Skin of body (tissue), 2 donors: Measurements from ENCODE around the gene PTGES3L. TPM values are rescaled to one million over a fixed set of nuclear protein-coding genes. Genes with fewer than 3 reads are reported as not detected.
"Not testable (repeated sequence)": the region's sequence is repeated elsewhere in the genome, so short reads cannot be mapped to it uniquely, and the experiment has no call there.

Experiments
- DNase-seq: peaks from one replicate; lab custom pipeline; 2025; lab: John Stamatoyannopoulos, UW
- total RNA-seq: library from RNA; depleted of rRNA; stranded (reverse); fragments of >200 nt; gene quantifications from one replicate; pipeline ENCODE4 v1.2.3, GENCODE V29; 2014

Gene PTGES3L
- total RNA-seq, 1 donor from 2014 or later = 4.8 TPM

DNA sequence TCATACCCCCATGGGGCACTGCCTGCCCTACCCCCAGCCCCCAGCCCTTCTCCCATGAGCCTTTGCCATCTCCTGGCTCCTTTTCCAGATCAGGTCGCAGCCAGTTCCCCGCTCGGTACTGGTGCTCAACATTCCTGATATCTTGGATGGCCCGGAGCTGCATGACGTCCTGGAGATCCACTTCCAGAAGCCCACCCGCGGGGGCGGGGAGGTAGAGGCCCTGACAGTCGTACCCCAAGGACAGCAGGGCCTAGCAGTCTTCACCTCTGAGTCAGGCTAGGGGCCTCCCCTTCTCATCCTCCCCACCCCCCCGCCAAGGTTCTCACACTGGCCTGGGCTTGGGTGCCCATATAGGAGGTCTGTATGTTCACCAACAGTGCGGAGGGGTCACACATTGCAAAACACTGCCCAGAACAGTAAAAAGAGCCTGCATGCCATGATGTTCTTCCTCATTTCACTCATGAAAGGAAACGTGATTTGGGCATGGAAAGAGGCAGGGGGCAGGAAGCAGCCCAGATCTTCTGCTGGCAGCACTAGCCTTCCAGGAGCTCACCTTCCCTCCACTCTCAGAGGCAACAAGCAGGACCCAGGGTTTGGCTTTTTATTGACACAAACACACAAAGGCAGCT lies 34.3 kb upstream of the PTGES3L start:
- no peak for DNase-seq

GRCh38 chr17:43013296-43013695 lies 33.4 kb upstream of the PTGES3L start:
- DNase-seq = no peak

DNA sequence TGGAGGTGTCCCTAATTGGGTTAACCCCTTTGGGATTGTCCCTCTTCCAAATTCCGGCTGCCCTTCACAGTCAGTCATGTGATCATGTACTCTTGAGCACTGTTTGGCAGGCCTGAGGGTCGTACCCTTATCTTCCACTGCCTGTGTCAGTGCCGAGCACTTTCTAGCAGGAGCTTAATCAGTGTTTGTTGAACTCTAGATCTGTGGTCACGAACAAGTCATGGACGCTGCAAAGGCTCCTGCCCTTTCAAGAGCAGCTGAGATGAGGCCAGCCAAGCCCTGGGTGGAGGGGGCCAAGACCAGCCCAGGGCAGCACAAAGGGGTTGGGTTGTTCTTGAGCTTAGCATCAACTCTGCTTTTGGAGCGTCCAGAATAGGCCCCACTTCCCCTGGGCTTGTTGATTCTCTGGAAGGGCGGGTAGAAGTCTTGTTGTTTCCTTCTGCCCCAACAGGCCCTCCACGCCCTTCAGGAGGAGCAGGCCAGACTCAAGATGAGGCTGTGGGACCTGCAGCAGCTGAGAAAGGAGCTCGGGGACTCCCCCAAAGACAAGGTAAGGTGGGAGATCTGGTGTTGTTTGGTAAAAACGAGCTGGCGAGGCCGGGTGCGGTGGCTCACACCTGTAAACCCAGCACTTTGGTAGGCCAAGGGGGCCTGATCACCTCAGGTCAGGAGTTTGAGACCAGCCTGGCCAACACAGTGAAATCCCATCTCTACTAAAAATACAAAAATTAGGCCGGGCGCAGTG lies 32.0 kb upstream of the PTGES3L start:
- DNase-seq = no peak

DNA sequence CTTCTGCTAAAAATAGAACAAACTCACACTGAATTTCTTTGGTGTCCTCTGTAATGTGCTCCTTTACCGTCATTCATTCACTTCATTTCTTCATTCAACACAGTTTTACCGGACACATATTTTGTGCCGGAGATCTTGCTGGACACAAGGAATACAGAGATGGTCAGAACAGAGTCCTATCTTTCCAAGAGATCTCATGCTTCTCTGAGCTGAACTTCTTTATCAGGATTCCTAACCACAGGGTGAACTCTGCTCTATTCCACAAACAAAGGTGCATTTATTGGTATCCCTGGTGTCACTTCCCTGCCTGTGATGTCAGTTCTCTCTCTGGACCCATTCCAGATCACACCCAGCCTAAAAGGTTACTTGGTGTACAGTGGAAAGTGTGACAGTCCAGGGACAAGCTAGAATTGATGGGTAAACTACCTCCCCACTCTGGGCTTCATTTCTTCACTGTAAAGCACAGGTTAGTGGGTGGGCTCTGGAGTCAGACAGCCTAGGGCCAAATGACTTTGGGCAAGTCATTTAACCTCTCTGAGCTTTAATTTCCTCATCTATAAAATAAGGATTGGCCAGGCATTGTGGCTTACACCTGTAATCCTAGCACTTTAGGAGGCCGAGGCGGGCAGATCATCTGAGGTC lies 30.9 kb upstream of the PTGES3L start:
- no peak for DNase-seq

DNA sequence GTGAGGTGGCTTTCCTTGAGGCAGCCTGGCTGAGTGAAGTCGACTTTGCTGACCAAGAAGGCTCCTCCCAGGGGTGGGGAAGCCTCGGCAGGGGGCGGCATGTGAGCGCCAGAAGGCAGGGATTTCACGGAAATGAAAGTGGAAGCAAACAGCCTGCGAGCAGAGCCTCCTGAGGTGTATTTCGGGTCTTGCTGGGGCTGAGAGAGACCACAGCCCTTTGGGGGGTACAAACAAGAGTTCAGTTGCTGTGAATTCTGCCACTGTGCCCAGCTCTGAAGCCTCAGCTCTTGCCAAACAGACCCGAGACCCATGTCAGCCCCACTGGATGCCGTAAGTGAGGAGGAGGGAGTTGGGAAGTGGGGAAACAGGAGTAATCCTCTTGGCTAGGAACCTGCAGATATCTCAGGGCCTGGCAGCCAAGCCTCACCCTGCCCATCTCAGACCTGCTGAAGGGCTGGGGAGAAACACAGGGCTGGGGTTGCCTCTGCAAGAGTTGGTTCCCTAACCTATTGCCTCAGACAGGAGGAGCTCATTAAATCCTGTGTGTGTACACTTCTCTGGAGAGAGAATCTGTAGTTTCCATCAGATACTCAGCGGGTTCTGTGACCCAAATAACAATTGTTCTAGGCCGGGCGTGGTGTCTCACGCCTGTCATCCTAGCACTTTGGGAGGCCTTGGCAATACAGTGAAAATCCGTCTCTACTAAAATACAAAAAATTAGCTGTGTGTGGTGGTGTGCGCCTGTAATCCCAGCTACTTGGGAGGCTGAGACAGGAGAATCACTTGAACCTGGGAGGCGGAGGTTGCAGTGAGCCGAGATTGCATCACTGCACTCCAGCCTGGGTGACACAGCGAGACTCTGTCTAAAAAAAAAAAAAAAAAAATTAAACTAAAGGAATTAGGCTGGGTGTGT lies 27.0 kb upstream of the PTGES3L start, which contains the start of gene IFI35:
IFI35 (plus strand) TSS at position 146 of the 913 bp plus-strand sequence; CDS start at position 310, 164 bp downstream.
- DNase-seq = peak; percentile 74

DNA sequence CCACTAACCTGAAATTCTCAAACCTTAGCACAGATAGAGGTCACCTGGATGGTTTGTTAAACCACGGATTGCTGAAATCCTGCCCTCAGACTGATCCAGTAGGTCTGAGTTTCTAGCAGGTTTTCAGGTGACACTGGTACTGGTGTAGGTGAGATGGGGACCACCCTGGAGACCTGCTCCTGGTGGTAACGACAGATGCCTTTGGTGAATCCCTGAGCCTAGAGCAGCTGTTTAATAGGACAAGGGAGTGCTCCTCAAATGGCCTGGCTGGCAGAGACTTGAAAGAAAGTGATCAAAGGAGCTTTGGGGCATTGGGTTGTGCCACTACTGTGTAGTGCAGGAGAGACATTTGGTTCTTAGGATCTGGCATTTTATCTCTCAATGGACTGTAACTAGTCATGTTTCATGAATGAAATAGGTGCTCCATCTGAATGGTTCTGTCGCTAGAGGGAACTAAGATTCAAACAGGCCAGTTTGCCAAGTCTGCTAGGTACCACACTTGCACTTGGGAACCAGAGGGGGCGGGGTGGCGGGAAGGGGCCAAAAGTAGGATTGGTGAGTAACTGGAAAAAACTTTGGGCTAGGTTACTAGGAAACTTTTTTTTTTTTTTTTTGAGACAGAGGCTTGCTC lies 23.8 kb upstream of the PTGES3L start:
- DNase-seq = no peak

GRCh38 chr17:43000894-43001293 lies 21.0 kb upstream of the PTGES3L start:
- DNase-seq = not testable (repeated sequence)

GRCh38 chr17:42999003-42999525 lies 19.2 kb upstream of the PTGES3L start:
- DNase-seq = no peak

DNA sequence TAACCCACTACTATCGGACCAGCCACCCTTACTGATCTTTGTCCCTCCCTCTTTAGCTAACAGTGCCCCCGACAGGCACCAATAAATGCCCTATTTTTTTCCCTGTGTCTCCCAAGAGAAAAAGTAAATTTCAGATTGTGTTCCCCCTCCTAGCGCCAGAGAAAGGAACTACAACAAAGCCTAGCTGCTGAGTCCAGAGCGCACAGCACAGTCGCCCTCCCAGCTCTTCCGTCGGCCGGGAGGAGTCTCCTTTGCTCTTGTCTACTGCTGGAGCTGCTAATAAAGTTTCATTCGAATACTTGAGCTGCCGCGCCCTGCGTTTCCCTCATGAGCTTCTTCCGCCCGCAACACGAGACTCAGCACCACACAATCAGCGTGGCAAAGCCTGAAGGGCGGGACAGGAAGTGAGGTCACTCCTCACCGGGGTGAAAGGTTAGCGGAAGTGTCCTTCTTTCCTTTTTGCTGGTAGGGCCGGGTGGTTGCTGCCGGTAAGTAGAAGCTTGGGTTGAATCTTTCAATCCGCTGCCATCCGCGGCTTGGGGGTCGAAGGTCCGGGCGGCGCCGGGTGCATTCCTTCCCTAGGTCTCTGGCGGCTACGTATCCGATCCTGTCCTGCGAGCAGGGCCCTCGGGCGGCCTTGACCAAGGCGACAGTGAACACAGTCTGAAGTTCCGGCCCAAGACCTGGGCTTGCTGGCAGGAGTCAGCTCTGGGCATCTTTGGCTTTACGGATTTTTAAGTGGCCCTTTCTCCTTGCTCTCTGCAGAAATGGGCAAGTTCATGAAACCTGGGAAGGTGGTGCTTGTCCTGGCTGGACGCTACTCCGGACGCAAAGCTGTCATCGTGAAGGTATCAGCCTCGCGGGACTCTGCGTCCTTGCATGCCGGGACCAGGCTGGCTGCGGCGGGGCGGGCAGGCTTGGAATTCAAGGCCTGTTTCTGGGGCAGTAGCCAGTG lies 18.4 kb upstream of the PTGES3L start, which contains the start of gene RPL27:
RPL27 (plus strand) TSS at position 436 of the 955 bp plus-strand sequence; CDS start at position 768, 332 bp downstream.
- peak; percentile 100 for DNase-seq

DNA sequence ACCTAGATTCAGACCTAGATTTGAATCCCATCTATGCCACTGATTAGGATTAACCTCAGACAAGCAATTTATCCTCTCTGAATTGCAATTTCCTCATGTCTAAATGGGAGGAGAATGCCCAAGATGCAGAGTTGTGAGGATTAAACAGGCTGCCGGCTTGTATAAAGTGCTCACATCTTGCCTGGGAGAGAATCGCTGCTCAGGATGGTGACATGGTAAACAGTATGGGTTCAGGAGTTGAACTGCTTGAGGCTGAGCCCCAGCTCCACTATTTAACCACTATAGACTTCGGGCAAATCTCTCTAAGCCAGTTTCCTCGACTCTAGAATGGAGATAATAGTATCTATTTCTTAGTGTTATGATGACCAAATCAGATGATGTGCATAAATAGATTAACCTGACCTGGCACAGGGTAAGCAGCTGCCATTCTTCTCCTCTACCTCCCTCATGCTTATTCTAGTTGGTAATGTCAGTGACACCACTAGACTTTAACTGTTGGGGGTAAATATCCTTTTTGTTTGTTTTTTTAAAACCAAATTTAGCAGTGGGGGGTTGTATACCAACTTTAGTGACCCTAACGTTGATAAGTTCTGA lies 17.6 kb upstream of the PTGES3L start:
- no peak for DNase-seq

GRCh38 chr17:42993913-42994312 lies 14.0 kb upstream of the PTGES3L start:
- DNase-seq = not testable (repeated sequence)

GRCh38 chr17:42992872-42993271 lies 13.0 kb upstream of the PTGES3L start:
- no peak for DNase-seq

DNA sequence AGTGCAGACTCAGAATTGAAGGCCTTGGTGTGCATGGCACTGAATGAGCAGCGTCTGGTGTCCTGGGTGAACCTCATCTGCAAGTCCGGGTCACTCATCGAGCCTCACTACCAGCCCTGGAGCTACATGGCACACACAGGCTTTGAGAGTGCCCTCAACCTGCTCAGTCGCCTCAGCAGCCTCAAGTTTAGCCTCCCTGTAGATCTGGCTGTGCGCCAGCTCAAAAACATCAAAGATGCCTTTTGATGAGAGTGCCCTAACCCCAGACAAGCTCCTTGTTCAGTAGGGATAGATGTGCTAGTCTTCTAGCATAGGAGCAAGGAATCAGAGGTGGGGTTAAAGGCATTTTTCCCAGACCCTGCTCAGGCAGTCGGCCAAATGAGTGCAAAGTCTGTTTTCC lies 11.6 kb upstream of the PTGES3L start:
- DNase-seq = no peak

DNA sequence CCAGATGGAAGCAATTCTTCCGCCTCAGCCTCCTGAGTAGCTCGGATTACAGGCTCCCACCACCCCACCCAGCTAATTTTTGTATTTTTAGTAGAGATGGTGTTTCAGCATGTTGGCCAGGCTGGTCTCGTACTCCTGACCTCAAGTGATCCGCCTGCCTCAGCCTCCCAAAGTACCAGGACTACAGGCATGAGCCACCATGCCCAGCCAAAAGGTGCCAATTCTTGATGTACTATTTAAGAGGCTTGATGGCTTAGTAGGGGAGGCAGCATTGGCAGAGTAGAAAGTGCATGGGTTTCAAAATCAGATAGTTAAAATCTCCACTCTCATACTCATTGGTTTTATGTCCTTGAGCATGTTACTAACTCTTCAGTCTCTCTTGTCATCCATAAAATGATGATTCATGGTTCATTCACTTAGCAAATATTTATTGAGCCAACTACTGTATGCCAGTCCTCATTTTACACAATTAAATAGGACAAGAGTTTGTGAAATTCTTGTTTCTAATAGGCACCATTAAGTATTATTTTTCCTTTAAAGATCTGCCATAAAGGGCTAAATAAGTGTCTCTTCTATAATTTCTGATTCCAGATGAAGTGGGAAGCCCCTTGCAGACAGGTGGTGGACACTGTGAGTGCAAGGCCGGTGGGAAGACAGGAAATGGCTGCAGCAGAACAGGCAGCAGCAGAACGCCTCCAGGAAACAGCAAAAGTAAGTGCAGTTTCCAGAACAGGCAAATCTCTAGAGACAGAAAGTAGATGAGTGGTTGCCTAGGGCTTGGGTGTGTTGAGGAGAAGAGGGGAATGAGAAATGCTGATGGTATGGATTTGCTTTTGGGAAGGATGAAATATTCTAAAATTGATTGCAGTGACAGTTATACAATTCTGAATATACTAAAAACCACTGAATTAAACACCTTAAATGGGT lies 10.1 kb upstream of the PTGES3L start:
- no peak for DNase-seq

- DNase-seq = no peak
Measured at GRCh38 chr17:42989141-42989540, 9.3 kb upstream of the PTGES3L start.

DNA sequence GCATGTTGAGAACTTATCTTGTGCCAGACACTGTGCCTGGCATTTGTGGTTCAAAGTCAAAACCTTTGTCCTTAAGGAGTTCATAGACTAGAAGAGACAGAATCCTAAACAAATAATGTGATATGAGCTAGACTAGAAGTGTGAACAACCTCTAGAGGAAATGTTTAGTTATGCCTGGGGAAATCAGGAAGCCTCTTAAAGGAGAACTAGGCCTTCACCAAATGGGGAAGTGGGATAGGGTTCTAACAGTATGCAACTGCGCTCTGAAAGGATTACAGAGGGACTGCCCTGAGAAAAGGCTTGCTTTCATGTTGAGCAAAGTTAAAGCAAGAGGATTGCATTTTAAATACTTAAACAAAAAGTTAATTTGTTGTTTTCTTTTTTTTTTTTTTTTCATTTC lies 5.3 kb upstream of the PTGES3L start:
- DNase-seq = no peak

DNA sequence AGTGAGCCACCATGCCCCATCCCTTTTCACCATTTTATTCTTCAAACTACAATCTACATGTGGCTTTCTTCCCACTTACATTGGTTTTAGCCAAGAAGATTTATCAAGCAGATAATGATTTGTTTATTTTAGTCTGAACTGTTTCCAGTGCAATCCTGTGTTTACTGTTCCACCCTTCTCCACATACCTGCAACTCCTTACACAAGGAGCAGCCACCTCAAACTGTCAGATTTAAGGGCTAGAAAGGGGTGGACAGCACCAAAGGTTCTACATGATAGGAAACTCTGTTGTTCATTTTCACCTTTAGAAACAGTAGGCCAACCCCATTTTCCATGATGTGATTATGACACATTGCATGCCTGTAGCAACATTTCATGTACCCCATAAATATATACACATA lies 2.4 kb upstream of the PTGES3L start:
- no peak for DNase-seq
